Testis (tissue), 2 donors: ENCODE results near the gene ZNF570.

Experiments used
- POLR2A ChIP-seq: fragments of 450-650 bp; IDR thresholded peaks from one replicate; pipeline ENCODE4 v1.6.1; 2017; ENCODE audit warnings: antibody characterized with exemption, mild to moderate bottlenecking, moderate library complexity
- TF ChIP-seq, protein P1 (sequence below), 3 experiments: fragments of 450-650 bp in 2 of 3; fragments of 200-600 bp in 1 of 3; sonication (generic) in 1 of 3; IDR thresholded peaks; one replicate each; pipeline ENCODE4 v1.5.1; 2016 to 2019; ENCODE audit warnings: antibody characterized with exemption in 3 of 3, mild to moderate bottlenecking in 2 of 3, moderate library complexity in 1 of 3

GRCh38 chr19:37452500-37453245 is 16.5 kb upstream of the ZNF570 start:
- TF ChIP-seq, protein P1, sequence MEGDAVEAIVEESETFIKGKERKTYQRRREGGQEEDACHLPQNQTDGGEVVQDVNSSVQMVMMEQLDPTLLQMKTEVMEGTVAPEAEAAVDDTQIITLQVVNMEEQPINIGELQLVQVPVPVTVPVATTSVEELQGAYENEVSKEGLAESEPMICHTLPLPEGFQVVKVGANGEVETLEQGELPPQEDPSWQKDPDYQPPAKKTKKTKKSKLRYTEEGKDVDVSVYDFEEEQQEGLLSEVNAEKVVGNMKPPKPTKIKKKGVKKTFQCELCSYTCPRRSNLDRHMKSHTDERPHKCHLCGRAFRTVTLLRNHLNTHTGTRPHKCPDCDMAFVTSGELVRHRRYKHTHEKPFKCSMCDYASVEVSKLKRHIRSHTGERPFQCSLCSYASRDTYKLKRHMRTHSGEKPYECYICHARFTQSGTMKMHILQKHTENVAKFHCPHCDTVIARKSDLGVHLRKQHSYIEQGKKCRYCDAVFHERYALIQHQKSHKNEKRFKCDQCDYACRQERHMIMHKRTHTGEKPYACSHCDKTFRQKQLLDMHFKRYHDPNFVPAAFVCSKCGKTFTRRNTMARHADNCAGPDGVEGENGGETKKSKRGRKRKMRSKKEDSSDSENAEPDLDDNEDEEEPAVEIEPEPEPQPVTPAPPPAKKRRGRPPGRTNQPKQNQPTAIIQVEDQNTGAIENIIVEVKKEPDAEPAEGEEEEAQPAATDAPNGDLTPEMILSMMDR (IDR thresholded peaks at IDR 0.05), result no peak
- TF ChIP-seq POLR2A, result no peak
